ENCODE results near the gene THRAP3. TPM values are rescaled to one million over a fixed set of nuclear protein-coding genes. Genes with fewer than 3 reads are reported as not detected.

The THRAP3 gene
- total and polyA plus RNA-seq, 2 of the 8 experiments (the other 6 are each of a cell fraction or from before 2014, with no cell fraction given), result 40.2 to 183 TPM

DNA sequence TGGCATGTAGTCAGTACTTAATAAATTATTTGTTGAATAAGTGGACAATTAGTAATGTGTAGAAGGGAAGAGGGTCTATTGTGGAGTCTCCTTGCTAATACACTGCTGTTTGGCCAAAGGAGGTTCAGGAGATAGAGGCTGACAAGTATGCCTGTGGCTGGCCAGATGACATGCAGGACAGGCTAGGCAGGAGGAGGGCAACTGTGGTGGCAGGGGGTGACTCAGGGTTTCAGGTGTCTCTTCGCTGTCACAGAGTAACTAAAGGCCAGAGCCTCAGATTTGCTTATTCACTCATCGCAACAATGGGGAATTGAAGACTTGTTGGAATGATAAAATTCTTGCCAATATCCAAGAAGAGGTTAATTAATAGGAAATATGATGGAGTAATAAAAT lies 33.1 kb downstream of the THRAP3 start (continued):
- TF ChIP-seq JUND (IDR thresholded peaks at IDR 0.05; ENCODE audit: low read length), result no peak
- no peak for TF ChIP-seq SAP30 (IDR thresholded peaks at IDR 0.05; ENCODE audit: insufficient read depth, insufficient replicate concordance, low read length)
- no peak for TF ChIP-seq PHF8 (conservative IDR thresholded peaks at IDR 0.05; ENCODE audit: low read depth, low read length)
- TF ChIP-seq SP2 (IDR thresholded peaks at IDR 0.05; ENCODE audit: low read length), result no peak

Data from H1 (cell line).